NK-92 treated with Interleukin-12 subunit alpha and Interleukin-12 subunit beta, amount 100 ng/mL, for 24 hours (cell line): Measurements from ENCODE around the gene SORL1-AS1.
"Not testable (repeated sequence)": the region's sequence is repeated elsewhere in the genome, so short reads cannot be mapped to it uniquely, and the experiment has no call there.

ENCODE experiments used
- DNase-seq: peaks from one replicate; lab custom pipeline; 2025; lab: John Stamatoyannopoulos, UW

Gene SORL1-AS1

DNA sequence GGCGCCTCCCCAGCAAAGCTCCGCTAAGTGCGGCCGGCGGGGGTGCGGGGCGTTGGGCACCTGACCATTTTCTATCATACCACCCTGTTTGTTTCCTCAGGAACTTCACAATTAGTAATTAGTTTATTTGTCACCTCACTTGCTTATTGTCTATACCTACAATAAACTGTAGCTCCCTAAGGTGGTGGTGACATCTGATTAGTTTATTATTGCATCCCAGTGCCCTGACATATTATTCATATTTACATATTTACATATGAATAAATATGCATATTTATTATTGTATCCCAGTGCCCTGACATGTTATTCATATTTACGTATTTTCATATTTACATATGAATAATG is 25.4 kb downstream of the SORL1-AS1 start:
- no peak for DNase-seq

DNA sequence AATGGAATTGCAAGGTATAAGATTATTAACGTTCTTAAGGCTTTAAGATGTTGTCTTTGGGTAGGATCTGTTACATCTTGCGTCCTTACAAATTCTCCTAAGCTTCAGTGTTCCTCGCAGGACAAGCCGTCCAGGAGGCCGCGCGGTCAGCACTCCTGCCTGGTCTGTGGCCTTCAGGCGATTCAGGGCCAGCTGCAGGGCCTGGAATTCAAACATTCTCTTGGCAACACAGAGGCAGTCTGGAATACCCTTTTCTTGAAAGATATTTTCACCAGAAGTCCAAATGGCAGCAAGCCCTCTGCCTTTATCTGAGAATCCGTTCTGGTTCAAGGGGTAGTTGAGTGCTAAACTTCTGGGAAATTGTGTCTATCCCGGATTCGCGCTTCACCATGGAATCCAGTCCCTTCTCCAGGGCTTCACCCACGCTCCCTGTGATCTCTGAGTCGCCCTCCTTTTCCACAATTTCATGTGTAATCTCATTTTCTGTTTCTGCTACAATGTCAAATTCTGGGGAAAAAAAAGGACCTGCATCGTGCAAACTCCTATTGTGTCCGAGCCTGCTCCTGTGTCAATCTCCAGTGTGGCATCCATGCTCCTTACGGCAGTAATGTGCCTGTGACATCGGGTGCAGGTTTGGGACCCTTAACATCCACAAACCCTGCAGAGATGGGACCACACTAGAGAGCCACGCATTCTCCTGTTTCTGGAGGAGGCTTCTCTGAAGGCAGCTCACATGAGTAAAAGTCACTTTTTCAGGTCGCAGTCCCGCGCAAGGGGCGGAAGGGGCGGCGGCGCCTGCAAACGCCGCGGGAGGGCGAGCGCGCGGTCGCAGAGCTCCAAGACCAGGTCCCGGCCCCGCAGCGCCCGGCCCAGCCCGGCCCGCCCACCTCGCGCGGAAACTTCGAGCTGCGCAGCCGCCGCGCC is 26.0 kb downstream of the SORL1-AS1 start:
- no peak for DNase-seq

DNA sequence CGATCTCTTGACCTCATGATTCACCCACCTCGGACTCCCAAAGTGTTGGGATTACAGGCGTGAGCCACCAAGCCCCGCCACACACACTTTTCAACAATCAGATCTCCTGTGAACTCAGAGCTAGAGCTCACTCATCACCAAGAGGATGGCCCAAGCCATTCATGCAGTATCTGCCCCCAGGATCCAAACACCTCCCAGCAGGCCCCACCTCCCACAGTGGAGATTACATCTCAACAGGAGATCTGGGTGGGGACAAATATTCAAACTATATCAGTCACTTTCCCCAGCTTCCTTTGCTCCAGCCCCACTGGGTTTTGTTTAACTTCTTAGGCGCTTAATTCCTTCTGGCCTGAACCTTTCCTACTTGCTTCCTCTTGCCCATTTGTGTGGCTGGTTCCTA is 26.9 kb downstream of the SORL1-AS1 start:
- no peak for DNase-seq

DNA sequence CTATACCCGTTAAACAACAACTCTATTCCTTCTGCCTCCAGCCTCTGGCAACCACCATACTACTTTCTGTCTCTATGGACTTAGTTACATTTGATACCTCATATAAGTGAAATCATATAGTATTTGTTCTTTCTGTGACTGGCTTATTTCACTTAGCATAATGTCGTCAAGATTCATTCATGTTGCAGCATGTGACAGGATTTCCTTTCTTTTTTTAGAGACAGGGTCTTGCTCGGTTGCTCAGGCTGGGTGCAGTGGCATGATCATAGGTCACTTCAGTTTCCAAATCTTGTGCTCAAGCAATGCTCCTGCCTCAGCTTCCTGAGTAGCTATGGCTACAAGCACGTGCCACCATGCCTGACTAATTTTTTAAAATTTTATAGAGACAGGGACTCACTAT is 30.1 kb downstream of the SORL1-AS1 start:
- DNase-seq: no peak

DNA sequence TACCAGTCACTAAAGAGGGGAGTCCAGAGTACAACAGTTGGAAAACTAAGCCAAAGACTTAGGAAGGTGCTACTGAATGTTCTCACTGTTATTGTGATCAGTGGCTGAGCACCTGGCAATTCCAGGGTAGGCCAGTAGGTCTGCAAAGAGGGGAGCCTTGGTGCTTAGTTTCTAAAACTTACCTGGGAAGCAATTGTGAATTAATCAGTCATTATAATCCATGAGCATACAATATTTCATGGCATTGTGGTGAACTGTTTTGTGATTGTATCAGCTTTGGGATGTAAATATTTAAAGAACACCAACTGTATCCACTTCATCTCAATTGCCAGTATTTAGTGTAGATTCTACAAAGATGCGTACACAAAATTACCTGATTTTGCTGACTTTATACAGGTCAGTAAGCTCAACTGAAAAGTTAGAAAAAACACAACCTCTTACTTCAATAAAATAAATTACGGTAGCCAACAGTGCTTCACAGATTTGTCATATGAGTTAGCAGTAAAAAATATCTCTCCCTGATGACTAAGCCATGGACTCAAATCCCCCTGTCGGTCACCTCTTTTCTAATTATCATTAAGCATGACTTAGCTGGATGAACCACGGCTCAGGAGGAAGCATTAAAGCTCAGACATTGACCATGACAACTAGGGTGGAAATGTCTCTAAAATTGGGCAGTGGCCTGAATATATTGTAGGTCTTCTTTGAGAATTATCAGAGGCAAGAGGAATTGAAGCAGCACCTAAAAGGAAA is 31.4 kb downstream of the SORL1-AS1 start:
- no peak for DNase-seq

DNA sequence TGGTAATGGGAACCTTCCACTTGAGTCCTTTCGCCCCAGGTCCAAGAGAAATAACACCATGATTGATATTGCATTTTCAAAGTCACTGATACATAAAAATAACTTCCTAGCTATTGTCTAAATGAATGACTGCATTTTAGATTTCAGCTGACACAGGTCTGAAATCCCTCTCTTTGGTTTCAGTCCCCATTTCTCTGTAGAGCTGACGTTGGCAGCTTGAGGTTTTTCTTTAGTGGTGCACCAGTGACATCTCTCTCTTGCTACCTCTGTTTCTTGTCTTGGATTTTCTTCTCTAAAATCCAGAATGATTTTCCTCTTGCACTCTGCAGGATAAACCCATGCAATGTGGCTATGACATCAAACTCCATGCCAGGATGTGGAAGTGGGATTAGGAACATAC is 32.4 kb downstream of the SORL1-AS1 start:
- no peak for DNase-seq

DNA sequence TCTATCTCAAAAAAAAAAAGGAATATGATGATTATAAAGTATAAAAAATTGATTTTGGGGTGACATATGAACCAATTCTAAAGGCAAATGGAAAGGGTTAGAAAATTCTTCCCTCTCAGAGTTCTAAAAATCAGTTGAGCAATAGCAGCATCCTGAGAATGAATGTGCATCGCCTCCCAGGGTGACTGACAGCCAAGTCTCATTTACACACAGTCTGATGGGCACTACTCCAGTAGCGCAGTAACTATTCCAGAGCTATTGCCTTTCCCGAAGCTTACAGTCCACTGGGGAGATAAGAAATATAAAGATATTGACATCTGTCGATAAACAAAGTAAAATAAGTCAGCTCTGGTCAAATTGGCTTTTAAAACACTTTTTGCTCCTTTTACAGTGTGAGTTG is 32.9 kb downstream of the SORL1-AS1 start:
- DNase-seq: no peak

DNA sequence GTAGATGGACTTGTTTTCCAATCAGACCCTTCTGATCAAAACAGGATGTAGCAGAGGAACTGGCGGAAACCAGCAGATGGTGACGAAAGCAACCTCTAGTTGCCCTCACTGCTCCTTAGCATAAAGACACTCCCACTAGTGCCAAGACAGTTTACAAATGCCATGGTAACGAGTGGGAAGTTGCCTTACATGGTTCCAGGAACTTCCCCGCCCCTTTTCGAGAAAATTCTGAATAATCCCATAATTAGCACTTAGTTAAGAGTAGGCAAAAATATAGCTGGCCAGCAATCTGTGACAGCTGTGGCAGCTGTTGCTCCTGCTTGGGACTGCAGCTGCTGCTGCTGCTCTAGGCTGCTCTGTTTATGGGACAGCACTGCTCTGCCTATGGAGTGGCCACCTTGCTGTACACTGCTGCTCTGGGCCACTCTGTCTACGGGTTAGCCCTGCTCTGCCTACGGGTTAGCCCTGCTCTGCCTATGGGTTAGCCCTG is 34.1 kb downstream of the SORL1-AS1 start:
- no peak for DNase-seq

DNA sequence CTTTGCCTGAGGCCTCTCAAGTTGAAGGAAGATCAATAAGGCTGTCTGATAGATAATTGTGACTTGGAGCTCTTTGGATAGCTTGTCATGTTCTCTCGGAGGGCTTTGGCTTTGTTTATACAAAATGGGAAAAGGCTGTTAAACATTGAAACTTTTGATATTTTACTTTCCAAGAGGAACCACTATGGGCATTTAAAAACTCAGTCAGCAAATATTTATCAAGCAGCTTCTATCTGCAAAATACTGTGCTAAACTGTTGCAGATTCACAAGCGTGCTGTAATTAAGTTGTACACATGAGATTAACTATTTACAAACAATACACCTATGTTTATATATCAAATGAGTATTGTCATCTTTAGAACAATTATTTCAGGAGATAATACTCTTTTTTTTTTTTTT is 35.2 kb downstream of the SORL1-AS1 start:
- DNase-seq: no peak

DNA sequence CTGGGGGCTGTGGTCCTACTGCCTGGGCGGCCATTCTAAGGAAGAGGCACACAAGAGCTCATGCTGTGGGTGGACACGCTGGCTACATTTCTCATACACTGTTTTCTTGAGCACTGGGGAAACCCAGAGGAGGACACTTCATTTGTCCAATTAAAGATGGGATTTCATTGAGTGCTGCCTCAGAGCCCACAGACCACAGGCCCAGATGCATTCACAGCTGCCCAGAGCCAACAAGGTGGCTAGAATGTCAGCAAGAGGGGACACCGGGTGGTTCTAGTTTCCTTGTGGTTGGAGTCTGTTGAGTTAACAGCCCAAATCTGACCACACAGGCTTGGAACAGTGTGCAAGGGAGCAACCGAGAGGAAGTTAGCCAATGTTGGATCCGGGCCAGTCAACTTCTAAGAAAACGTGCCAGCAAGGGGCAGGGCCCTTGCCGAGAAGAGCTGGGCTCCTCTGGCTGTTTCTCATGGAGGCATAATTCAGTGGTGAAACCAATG is 35.7 kb downstream of the SORL1-AS1 start:
- DNase-seq: no peak

DNA sequence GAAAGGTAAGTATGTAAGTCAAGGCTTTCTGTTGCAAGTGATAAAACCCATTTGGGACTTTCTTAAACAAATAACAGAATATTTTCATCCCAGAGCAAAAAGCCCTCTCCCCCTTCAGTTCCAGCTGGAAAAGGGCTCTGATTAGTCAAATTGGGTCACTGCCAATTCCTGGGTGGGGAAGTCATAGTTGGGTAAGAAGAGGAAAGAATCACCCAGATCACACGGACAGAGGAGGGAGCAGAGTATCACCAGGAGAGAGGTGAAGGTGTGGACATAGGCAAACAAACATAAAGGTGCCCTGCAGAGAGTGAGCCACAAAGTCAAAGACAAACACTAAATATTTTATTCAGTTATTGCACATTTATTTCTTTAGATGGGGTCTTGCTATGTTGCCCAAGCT is 36.9 kb downstream of the SORL1-AS1 start:
- no peak for DNase-seq

DNA sequence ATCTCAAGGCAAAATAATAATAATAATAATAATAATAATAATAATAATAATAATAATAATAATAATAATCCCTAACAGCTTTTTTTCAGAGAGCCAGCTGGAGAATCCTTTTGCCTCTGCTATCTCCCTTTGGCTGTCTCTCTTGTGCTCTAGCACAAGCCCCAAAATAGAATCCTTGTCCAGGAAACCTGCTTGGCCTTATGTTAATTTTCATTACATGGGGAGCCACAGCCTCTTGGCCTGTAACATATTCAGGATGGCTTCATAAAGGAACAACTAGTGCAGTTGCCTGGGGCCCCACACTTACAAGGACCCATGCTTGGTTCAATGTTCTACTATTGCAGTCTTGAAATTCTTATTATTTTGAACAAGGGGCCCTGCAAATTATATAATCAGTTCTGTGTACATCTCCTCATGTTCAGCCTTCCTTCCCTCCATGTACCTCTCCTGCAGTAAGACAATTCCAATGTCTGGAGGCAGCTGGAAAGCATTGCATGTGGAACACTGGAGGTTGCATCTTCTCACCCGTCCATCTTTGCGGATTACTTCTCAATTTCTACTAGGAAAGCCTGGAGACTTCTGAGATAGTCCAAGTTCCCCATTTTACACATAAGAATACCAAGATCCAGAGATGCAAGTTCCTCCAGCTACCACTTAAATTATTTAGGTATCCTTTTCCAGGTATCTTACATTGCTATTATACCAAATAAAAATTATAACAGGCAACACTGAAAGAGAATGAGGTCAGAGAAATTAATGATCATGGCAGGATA is 38.4 kb downstream of the SORL1-AS1 start:
- DNase-seq: no peak

DNA sequence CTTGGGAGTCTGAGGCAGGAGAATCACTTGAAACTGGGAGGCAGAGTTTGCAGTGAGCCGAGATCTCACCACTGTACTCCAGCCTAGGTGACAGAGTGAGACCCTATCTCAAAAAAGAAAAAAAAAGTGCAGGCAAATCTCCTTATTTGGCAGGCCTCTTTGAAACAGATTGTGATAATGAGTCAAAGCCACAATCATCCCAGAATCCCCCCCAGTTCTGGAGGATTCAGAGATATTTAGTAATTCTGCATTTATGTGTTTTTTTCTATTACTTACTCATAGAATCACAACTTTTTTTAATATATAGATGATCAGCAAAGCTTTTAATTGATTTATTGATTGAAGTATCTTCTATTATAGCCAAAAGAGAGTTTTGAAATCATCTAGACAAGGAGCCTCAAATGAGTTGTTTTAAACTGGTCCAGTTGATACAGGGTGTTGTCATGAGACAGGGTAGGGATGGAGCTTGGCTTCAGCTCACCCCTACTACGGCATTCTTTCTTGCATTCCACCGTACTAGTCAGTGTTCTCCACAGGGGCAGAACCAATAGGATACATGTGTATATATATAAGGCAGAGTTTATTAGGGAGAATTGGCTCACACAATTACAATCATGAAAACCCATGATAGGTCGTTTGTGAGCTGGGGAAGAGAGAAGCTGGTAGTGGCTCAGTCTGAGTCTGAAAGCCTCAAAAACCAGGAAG is 39.9 kb downstream of the SORL1-AS1 start:
- no peak for DNase-seq

DNA sequence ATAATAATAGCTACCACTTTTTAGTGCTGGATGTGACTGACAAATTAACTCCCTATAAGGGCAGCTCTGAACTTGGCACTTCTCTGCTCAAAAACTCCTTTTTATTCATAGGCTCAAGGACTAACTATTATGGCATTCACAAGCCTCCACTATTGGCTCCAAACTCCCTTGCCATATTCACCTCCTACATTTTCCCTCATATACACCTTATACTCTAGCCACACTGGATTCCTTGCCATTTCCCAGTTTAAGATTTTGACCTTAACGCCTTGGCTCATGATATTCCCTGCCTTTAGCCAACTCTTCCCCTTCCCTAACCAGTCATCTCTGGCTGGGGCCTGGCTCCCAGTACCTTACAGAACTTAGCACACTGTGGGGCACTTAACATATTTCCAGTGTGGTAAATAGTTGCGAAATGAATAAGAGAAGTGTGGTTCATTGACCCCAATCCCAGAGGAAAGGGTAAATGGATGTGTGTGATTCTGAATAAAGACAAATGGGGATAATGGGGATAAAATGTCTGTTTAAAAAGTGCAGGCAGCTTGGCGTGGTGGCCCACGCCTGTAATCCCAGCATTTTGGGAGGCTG is 40.7 kb downstream of the SORL1-AS1 start:
- DNase-seq: no peak

DNA sequence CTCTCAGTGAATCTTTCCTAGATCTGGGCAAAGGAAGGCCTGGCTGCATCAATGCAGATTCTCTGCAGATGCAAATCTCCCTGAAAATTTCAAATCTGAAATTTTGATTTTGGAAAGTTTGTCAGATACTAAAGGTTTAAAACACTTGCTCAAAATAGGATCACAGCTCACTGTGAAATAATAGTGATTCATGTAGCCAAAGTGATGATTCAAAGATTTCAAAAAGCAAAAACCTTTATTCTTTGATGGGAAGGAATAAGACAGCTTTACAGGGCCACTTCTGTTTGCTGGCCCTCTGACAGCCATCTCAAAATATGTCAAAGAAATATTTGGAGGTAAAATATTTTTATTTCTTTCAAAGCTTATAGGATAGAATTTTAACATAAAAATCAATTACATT is 41.4 kb downstream of the SORL1-AS1 start:
- not testable (repeated sequence) for DNase-seq

DNA sequence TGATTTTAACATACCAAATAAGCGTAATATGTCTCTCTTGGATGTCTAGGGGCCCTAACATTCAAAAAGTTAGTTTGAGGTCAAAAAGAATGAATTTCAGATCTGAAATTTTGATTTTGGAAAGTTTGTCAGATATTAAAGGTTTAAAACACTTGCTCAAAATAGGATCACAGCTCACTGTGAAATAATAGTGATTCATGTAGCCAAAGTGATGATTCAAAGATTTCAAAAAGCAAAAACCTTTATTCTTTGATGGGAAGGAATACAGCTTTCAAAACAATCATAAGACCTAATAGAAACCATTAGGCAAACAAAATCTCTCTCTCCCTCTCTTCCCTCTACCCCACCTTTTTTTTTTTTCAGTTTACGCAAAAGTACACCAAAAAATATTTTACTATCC is 42.7 kb downstream of the SORL1-AS1 start:
- not testable (repeated sequence) for DNase-seq

DNA sequence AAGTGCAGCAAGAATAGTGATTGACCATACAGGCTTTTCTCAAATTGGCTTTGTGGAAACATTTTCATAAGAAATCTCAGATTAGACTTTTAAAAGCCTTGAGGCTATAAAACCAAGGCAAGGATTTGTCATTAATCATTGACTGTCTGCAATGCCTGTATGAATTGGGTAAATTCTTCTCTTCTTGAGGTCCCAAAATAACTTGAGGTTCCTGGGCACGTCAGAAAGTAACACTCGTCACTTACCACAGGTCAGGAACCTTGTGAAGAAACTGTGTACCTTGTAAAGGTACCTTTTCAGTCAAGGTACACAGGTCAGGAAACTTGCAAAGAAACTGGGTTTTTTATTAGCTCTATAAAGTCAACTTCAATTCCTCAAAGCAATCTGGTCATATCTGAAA is 43.9 kb downstream of the SORL1-AS1 start:
- no peak for DNase-seq

DNA sequence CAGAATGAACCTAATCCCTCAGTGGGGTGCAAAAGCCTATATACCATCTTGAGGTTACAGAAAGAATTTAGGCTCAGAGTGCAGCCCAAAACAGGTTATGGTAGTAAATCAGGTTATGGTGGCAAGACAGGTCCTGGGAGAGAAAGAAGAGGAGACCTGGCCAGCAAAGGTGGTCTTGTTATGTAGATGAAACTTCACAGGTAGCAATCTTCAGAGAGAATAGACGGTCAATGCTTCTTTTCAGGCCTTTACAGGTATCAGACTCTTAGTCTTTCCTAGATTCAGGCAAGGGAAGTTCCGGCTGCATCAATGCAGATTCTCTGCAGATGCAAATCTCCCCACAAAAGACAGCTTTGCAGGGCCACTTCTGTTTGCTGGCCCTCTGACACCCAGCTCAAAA is 46.5 kb downstream of the SORL1-AS1 start:
- no peak for DNase-seq

DNA sequence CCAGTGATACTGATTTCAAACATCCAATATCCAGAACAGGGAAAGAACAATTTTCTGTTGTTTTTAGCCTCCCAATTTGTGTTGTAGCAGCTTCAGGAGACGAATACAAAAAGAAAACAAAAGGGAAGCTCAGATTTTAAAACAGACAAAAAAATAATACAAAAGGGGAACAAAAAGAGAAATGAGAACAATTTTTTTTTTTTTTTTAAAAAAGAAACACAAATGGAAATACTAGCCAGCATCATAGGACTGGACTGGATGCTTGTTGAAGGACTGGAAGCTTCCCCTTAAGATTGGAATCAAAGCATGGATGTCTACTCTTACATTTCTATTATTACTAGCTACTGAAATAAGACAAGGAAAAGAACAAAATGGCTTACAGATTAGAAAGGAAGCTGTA is 47.1 kb downstream of the SORL1-AS1 start:
- DNase-seq: no peak

DNA sequence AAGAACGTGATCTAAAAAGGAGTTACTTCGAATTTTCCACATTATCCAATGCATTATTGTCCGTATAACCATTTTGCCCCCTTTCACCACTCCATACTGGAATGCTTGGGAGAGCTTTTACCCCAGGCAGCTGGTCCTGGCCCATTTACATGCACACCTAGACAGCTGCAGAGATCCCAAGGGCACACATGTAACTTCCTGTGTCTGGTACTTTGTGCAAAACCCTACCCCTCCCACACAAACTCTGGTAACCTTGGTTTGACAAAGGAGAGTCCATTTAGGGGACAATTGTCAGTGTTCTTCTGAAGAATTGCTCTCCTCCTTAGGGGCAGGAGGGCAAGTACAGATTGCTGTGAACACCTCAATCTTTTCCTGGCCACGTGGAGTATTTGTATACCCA is 58.0 kb downstream of the SORL1-AS1 start:
- DNase-seq: no peak

DNA sequence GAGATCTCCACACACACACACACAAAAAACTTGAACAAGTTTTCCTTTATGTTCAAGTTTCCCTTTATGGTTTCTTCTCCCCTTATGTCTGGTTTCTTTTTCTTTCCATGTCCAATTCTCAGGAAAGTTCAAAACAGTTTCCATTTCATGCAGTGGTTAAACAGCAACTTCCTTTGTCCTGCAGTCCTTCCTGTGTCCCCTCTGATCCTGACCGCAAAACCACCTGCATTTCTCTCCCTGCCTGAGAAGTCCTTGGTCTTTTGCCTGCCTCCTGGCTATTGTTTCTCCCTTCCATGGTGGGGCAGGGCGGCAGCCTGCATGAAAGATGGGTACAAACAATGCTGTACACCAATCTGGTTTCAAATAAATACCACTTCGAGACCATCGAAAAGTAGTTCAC is 58.9 kb downstream of the SORL1-AS1 start:
- DNase-seq: no peak
